Uterus (tissue), 4 donors: ENCODE measurements around the gene HCFC1R1. TPM values are rescaled to one million over a fixed set of nuclear protein-coding genes. Genes with fewer than 3 reads are reported as not detected.
A peak's percentile ranks its signal among the peaks of the same experiment; 100 is the strongest.

ENCODE experiments used
- DNase-seq, 2 donors: peaks; one replicate each; pipeline ENCODE4 v3.0.0-alpha.2; 2019 to 2020
- H3K27ac ChIP-seq, 2 donors: fragments of 200-600 bp; sonication (generic); 1 replicate in 1 of 2; 2 replicates in 1 of 2; pipeline ENCODE4 v1.5.1; 2016 to 2018
- H3K27me3 ChIP-seq, 2 donors: fragments of 200-600 bp; sonication (generic); one replicate each; pipeline ENCODE4 v1.5.1; 2018 to 2019; ENCODE audit warnings: control low read depth in 1 of 2
- H3K36me3 ChIP-seq, 2 donors: fragments of 200-600 bp; sonication (generic); one replicate each; pipeline ENCODE4 v1.5.1; 2019; ENCODE audit warnings: control low read depth in 1 of 2
- H3K4me1 ChIP-seq, 2 donors: fragments of 200-600 bp; sonication (generic); one replicate each; pipeline ENCODE4 v1.5.1; 2018 to 2019; ENCODE audit warnings: control low read depth in 1 of 2
- H3K4me3 ChIP-seq, 2 donors: fragments of 200-600 bp; sonication (generic); 1 replicate in 1 of 2; 2 replicates in 1 of 2; pipeline ENCODE4 v1.5.1; 2018 to 2019; ENCODE audit warnings: mild to moderate bottlenecking in 1 of 2
- H3K9me3 ChIP-seq, 2 donors: fragments of 200-600 bp; sonication (generic); one replicate each; pipeline ENCODE4 v1.5.1; 2019; ENCODE audit warnings: control low read depth in 1 of 2
- CTCF ChIP-seq, 4 experiments: fragments of 200-600 bp in 2 of 4; fragments of 450-650 bp in 2 of 4; sonication (generic) in 2 of 4; IDR thresholded peaks; one replicate each; pipeline ENCODE4 v1.5.1; 2016 to 2019; ENCODE audit warnings: antibody characterized with exemption in 4 of 4, mild to moderate bottlenecking in 2 of 4, moderate library complexity in 1 of 4
- POLR2A ChIP-seq, 2 donors: fragments of 450-650 bp; IDR thresholded peaks; one replicate each; pipeline ENCODE4 v1.6.1; 2016; ENCODE audit warnings: antibody characterized with exemption in 2 of 2, mild to moderate bottlenecking in 1 of 2, moderate library complexity in 1 of 2
- intact Hi-C: fragments of 100-400 bp; cut with DNase I; formaldehyde crosslinking; loops from one replicate; pipeline ENCODE4 v1.15.1; 2023; ENCODE audit warnings: low total_unique reads
- total RNA-seq, 4 donors: library from RNA; depleted of rRNA in 3 of 4; stranded (reverse); fragments of >200 nt in 3 of 4; gene quantifications; one replicate each; pipeline versions ENCODE4 v1.1.0 to v1.2.4, GENCODE V29; 2014 to 2023
- donor health status: DM: yes; HTN: yes; CAD: no.

HCFC1R1 gene
- total RNA-seq, 4 donors from 2014 or later = 3.6 to 67.5 (median 25.4) TPM

GRCh38 chr16:2985893-2986355 is 37.8 kb downstream of the HCFC1R1 start:
- Histone ChIP-seq H3K9me3 (no peaks in the 10 kb centered on the region), H3K27ac (no peak overlapping the region), H3K36me3 (no peaks in the 10 kb centered on the region), H3K4me1 (peaks cover 0 to 6% of the 10 kb centered on the region in 2 donors), H3K27me3 (no peaks in the 10 kb centered on the region), H3K4me3 (no peak overlapping the region)
- DNase-seq = no peak
- intact Hi-C loops = no loop called here
- no peak for TF ChIP-seq CTCF (IDR thresholded peaks at IDR 0.05)
- TF ChIP-seq POLR2A (IDR thresholded peaks at IDR 0.05) = no peak

- Histone ChIP-seq H3K9me3 (no peaks in the 10 kb centered on the region), H3K27ac (no peak overlapping the region), H3K27me3 (no peaks in the 10 kb centered on the region), H3K36me3 (no peaks in the 10 kb centered on the region), H3K4me3 (no peak overlapping the region), H3K4me1 (peaks cover 0 to 6% of the 10 kb centered on the region in 2 donors)
- TF ChIP-seq POLR2A (IDR thresholded peaks at IDR 0.05) = no peak
- no peak for DNase-seq
- intact Hi-C loops = no loop called here
Measured at GRCh38 chr16:2985462-2985861, 38.3 kb downstream of the HCFC1R1 start.

GRCh38 chr16:2983706-2984136 is 40.0 kb downstream of the HCFC1R1 start:
- no peak overlapping the region for H3K4me3 ChIP-seq
- H3K9me3 ChIP-seq = no peaks in the 10 kb centered on the region
- H3K36me3 ChIP-seq = no peaks in the 10 kb centered on the region
- TF ChIP-seq POLR2A (IDR thresholded peaks at IDR 0.05) = no peak
- TF ChIP-seq CTCF (IDR thresholded peaks at IDR 0.05) = peak; percentile 64 to 96 (median 94)
- DNase-seq = peak; percentile 63 to 85
- intact Hi-C loops = no loop called here
- peaks cover 0 to 13% of the 10 kb centered on the region in 2 donors for H3K4me1 ChIP-seq
- no peak overlapping the region for H3K27ac ChIP-seq
- no peaks in the 10 kb centered on the region for H3K27me3 ChIP-seq

GRCh38 chr16:2982402-2982801 is 41.3 kb downstream of the HCFC1R1 start:
- Histone ChIP-seq H3K4me3 (no peak overlapping the region), H3K27me3 (no peaks in the 10 kb centered on the region), H3K4me1 (peaks cover 0 to 13% of the 10 kb centered on the region in 2 donors), H3K36me3 (no peaks in the 10 kb centered on the region), H3K27ac (no peak overlapping the region), H3K9me3 (no peaks in the 10 kb centered on the region)
- no peak for DNase-seq
- TF ChIP-seq CTCF (IDR thresholded peaks at IDR 0.05) (no peak), POLR2A (IDR thresholded peaks at IDR 0.05) (no peak)
- intact Hi-C loops = no loop called here

GRCh38 chr16:2981899-2982250 is 41.9 kb downstream of the HCFC1R1 start:
- Histone ChIP-seq H3K36me3 (no peaks in the 10 kb centered on the region), H3K4me1 (peaks cover 0 to 13% of the 10 kb centered on the region in 2 donors), H3K4me3 (no peak overlapping the region), H3K27me3 (no peaks in the 10 kb centered on the region), H3K9me3 (no peaks in the 10 kb centered on the region), H3K27ac (no peak overlapping the region)
- intact Hi-C loops = no loop called here
- no peak for DNase-seq
- TF ChIP-seq CTCF (IDR thresholded peaks at IDR 0.05) (no peak), POLR2A (IDR thresholded peaks at IDR 0.05) (no peak)
